ENCODE results near the gene HASPIN.

Gene HASPIN

DNA sequence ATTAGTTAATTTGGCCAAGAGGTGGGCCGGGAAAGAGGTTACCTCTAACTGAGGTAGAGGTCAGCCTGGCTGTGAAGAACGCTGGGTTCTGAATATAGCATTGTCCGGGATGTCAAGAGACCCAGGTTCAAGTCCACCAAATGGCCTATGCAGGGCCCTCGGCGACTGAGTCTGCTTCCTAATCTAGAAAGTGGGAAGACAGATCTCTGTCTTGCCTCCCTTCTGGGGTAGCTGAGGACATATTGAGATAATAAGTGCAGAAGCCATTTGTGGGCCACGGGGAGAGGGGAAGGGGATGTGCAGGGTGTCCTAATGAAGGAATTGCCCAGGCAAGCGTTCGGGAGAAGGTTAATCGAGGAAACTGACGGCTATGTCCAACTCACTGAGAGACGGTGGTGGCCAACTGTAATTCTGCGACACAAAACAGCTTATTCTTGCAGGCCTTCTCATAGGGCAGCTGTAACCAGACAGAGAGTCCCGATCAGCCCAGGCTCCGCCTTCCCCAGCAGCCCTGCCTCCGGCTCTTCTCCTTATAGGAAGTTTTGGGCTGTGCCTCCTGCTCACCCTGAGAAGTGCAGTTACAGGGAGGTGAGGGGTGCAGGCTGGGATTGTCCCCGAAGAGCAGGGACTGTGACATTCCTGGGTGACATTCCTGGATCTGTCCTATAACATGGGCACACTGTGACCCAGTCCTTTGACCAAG, 15.9 kb downstream of the HASPIN start:
- no peak for DNase-seq

DNA sequence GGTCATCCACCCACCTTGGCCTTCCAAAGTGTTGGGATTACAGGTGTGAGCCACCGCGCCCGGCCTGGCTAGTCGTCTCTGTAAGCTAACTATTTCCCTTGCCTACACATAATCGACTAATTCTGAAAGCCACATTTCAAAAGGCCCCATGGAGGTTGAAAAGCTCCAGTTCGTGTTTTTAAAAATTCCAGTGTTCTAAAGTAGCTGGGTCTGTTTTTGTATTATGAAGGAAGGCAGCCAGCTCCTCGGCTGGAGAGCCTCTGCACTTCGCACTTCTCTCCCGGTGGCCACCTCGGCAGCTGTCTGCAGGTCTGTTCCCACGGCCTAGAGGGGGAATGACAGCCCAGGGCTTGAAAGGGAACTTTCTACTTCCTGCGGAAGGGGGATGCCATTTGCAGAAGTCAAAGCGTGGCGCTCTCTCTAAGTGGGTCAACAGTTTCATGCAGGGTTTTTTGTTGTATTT, 16.9 kb downstream of the HASPIN start:
- no peak for DNase-seq

DNA sequence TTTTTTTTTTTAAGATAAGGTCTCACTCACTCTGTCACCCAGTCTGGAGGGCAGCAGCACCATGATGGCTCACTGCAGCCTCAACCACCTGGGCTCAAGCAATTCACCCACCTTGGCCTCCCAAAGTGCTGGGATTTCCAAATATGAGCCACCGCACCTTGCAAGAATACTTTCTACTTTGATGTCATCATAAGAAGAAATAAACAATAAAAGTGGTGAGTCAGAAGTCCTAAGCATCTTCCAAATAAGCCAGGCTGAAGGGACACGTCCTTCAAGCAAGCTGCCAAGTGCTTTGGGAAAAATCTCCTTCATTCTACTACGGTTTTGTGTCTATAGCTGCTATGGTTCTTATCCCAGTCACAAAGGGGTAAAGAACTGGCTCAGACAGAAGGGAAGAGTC, 20.3 kb downstream of the HASPIN start:
- DNase-seq: no peak

DNA sequence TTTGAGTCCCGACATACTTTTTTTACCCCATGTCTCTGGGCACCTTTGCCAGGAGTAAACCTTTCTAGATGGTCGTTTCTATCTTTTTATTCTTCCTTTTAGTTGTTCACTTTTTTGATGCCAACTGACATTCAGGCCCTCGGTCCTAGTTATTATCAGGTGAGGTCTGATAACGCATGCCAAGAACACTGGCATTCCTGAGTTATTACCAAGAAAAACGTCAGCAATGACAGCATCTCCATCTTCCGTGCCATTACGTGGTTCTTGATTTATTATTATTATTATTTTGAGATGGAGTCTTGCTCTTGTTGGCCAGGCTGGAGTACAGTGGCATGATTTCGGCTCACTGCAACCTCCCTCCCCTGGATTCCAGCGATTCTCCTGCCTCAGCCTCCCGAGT, 21.4 kb downstream of the HASPIN start:
- no peak for DNase-seq

DNA sequence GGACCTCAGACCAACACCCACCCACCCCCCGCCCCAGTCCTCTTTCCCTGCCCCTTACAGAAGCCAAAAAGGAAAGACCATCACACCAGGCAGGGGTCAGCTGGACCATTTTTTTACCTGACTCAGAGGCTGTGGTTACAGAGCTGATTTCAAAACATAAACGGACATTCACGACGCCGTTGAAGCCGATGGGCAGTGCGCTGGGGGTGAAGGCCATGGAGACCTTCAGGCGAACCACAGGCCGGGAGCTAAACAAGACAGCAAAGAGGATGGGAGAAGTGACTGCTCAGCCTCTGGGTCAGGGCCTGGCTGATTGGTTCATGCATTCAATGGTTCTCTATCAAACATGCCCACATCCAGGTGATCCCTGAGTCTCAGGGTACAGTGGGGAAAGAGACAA, 24.1 kb downstream of the HASPIN start:
- no peak for DNase-seq

DNA sequence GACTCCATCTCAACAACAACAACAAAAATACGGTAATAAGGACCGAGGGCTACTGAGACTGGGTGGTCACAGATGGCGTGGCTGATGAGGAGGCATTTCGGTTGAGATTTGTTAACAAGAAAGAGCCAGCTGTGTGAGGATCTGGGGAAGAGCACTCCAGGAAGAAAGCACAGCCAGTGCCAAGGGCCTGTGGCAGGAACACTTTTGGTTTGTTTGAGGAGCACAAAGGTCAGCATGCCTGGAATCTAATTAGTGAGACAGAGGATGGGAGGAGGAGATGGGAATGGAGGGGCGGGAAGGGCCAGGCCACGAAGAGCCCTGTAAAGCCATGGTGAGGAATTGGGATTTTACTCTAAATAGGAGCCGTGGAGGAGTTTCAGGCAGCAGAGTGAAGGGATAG, 24.9 kb downstream of the HASPIN start:
- no peak for DNase-seq

DNA sequence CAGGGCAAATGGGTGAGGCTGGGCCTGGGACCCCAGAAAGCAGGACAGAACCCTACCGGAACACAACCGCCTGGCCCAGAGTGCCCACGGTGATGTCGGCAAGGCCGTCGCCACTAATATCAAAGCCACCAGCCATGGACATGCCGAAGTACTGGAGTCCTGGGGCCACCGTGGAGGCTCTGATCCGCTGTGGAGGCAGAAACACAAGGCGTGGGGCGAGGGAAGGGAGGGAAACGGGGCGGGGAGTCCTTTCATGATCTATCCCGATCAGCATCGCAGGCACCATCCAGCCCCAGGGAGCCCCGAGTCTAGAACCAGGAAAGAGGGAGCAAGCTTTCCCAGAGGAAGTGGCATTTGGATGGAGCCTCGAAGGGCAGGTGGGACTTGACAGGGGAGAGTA, 26.6 kb downstream of the HASPIN start:
- no peak for DNase-seq

DNA sequence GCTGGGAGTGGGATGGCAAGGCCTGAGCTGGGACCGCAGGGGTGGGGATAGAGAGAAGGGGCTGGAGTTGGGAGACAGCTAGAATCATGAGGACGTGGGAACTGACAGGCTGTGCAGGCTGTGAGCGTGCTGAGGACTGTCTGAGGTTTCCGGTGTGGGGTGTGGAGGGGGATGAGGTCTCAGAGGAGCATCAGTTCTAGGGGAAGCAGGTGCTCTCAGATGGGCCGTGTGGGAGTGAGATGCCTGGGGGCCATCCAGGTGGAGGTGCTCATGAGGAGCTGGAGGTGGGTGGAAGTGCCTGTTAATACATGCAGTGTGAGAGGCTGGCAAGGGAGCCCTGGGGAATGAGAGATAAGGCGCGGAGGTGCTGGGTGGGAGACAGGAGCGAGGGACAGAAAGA, 27.2 kb downstream of the HASPIN start:
- DNase-seq: no peak

DNA sequence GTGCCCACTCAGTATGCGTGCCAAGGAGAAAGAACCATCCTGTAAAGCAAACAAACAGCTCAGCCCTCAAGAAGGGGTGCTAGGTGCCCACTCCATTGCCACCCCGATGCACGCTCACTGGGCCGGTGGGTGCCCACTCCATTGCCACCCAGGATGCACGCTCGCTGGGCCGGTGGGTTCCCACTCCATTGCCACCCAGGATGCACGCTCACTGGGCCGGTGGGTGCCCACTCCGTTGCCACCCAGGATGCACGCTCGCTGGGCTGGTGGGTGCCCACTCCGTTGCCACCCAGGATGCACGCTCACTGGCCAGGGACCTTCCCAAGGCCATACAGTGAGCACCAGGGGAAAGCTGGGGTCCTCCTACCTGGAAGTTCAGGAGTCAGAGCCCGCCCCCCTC, 28.1 kb downstream of the HASPIN start:
- no peak for DNase-seq

DNA sequence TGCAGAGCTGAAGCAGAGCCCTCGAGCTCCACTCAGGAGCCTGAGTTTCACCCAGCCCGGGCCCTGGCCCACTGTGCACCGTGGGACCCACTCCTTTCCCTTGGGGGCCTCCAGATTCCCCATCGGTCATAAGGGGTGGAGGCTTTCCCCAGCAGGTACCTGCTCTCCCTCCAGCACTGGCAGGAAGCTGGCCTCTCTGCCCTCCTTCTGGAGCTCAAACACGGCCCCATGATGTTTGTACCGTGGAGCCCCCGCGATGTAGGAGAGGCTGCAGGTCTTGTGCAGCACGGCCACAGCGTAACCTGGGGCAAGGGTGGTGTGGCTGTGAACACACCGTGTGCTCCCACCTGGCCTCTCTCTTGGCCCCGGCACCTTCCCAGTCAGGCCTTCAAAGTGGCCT, 29.9 kb downstream of the HASPIN start:
- no peak for DNase-seq

DNA sequence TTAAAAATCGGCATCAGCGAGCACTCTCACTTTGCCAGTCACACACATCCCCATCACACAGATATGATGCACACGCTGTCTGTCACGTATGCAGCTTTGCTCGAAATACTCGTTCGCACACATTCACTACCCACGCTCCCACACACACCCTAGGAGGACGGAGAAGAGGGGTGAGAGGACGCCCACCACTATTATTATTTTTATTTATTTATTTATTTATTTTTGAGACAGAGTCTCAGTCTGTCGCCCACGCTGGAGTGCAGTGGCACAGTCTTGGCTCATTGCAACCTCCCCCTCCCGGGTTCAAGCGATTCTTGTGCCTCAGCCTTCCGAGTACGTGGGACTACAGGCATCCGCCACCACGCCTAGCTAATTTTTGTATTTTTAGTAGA, 30.4 kb downstream of the HASPIN start:
- no peak for DNase-seq

DNA sequence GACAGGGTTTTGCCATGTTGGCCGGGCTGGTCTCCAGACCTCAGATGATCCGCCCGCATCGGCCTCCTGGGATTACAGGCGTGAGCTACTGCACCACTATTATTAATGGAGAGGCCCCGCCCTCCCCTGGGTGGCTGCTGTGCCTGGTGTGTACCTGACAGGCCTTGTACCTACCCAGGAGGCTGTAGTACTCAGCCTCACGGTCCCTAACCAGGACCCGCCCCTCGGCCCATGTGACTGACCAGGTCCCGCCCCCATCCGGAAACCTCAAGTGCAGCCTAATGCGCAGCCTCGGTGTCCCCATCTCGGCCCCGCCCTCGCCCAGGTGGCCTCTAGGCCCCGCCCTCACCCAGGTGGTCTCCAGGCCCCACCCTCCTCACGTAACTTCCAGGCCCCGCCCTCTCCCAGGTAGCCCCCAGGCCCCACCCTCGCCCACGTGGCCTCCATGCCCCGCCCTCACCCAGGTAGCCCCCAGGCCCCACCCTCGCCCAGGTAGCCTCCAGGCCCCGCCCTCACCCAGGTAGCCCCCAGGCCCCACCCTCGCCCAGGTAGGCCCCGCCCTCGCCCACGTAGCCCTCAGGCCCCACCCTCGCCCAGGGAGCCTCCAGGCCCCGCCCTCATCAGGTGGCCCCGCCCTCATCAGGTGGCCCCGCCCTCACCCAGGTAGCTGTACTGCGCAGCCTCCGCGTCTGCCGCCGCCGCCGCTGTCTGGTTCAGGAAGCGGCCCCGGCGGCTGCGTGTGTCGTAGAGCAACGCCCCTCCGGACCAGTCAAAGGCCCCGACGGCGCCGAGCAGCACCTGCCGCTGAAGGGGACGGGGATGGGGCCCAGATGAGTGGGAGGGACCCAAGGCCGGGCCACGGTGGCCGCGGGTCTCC, 31.0 kb downstream of the HASPIN start:
- DNase-seq: peak; percentile 100

DNA sequence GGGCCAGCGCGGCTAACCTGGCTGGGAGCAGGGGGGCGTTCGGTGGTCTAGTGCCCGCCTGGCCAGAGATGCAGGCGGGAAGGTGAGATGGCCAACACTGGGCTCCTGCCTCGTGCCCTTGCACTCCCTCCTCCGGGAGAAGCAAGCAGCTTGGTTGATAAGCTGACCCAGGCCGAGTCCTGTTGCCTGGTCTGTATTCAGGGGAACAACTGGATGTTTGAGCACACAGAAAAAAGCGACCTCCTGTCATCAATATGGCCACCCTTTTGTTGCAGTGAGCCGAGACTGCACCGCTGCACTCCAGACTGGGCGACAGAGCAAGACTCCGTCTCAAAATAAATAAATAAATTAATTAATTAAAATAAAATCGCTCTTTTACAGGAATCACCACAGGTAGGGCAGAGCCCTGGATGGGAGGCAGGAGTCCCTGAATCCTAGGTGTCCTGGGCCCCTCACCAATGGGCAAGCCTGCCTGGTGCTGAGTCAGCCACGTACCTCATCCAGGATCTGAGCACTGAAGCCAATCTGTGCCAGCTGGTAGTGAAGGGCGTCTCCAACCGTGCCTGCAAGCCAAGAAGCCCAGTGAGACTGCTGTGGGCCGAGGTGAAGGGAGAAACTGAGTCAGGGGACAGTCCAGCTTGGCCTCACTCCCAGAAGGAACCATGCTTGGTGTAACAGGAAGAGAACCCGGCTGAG, 31.8 kb downstream of the HASPIN start:
- peak; percentile 40 for DNase-seq

DNA sequence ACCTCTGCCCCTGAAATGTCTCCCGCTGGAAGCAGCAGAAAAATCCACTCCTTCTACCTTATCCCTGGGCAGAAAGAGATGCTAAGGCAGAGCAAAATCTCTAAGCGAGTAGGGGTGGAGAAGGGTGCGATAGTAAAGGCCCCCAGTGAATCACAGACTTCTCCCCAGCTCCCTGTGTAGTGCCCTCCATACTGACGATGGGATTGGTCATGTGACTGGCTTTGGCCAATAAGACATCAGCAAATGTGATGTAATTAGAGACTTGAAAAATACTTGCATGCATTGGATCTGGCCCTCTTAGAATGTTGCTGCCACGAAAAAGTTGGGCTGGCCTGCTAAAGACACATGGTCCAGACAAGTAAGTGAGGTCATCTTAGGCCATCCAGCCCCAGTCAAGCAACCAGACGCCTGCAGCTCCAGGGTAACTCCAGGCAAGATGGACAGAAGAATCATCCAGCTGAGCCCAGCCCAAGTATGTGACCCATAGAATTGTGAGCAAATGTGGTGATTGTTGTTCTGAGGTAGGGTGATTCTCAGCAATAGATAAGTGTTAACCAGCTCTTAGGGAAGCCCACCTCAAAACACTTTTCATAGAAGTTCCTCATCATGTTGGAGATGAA, 36.0 kb downstream of the HASPIN start:
- no peak for DNase-seq

DNA sequence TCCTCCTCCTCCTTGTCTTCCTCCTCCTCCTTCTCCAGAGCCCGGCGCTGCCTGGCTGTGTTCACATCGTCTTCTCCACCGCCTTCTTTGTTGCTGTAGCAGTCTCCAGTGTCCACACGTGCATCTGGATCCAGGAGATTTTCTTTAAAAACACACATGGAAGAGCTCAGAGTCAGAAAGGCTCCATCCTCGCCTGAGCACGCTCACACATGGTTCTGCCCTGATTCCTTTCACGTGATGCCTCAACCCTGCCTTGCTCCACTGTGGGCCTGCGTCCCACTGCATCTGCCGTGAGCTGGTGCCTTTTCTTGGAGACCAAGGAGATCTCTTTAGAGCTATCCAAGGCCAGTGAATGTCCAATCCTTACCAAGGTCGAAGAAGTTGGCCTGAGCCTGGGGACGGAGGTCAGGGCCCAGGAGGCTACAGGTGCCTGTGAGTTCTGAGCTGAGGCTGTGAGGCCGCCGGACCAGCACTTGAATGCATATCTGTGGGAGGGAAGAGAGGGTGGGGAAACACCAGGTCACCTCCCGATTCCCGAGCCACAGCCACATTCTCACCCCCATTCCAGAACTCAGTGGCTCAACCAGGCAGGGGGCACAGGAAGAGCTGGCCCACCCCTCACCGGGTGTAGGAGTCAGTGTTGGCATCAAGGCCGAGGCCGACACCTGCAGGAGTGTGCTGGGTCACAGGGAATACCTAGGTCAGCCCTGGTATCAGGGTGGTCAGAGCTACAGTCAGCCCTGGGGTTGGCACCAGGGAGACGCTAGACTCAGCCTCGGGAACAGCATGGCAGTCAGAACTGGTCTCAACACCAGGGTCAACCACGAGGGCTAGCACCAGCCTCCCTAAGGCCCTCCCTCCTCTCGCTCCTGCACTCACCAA, 37.6 kb downstream of the HASPIN start:
- DNase-seq: no peak

DNA sequence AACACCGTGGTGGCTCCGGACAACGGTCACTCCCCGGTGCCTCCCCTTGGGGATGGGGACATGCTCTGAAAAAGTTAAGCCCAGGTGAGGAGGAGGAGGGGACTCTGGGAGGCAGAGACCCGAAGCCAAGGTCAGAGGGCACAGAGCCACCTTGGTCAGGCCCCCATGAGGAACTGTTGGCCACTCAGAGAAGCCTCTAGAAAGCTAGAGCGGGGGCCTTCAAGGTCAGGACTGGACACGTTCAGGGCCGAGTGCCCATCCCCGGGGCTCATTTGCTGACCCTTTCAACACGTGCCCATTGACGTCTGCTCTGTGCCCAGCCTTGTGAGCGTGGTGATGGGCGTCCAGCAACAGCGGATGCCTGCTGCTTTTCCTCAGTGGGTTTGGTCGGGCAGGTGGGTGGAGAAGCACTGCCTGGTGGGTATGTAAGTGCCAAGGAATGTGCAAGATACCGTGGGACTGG, 38.2 kb downstream of the HASPIN start:
- DNase-seq: no peak

DNA sequence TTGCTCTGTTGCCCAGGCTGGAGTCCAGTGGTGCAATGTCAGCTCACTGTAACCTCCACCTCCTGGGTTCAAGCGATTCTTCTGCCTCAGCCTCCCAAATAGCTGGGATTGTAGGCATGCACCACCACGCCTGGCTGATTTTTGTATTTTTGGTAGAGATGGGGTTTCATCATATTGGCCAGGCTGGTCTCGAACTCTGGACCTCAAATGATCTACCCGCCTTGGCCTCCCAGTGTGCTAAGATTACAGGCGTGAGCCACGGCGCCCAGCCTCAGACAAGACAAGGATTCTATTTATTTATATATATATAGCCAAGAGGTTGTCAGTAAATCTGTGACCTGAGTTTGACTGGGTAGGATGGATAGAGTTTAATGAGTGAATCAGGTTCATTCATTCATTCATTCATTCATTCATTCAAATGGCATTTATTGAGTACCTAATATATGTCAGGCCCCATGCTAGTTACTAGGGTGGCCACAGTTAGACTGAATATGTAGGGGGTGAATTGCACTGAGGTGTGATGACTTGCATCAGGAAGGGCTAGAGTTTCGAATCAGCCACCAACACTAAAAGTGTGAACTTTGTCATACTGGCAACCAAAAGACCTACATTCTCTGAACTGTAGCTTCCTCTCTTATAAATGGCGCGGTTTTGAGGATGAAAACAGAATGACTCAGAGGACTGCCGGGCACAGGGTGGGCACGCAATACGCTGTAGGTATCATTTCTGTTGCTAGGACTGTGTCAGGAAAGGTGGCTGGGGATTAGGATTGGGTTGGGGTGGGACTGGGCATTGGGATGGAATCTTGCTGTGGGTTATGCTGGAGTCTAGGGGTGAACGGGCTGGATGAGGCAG, 39.4 kb downstream of the HASPIN start:
- DNase-seq: no peak

DNA sequence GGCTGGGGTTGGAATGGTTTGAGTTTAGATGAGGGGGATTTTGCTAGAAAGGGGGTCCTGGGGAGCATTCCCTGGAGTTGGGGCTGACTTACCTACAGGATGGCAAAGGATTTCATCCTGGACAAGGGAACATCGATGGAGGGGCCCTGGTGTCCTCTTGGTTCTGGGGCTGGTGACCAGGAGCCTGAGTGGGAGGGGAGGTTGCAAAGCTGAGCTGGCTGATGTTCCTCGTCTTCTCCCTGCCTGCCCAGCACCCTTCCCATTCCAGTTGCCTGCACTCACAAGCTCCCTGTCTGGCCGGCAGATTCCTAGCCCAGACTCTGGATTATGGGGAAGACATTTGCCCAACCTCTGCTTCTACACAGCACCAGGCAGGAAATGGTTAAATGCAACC, 40.1 kb downstream of the HASPIN start:
- no peak for DNase-seq

DNA sequence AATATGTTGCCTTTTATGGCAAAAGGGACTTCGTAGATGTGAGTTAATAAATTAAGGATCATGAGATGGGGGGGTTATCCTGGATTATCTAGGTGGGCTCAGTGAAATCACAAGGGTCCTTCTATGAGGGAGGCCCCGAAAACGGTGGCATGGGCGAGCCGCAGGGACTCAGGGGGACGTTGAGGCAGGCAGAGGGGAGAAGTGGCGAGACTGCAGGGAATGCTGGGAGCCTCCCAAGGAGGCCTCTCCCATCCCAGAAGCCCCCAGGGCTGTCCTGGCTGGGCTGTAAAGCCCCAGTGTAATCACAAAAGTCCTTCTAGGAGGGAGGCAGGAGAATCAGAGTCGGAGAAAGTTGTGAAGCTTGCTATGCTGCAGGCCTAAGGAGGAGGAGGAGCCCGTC, 42.3 kb downstream of the HASPIN start:
- no peak for DNase-seq

DNA sequence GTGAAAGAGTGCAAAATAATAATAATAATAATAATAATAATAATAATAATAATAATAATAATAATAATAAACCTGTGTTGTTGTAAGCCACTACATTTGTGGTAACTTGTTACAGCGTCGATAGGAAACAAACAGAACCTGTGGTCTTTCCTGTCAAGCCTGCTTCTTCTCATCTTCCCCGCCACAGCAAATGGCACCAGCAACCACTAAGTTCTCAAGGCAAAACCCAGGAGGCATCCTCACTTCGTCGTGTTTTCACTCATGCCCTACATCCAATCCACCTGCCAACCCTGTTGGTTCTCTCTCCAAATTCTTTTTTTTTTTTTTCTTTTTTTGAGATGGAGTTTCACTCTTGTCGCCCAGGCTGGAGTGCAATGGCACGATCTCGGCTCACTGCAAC, 43.1 kb downstream of the HASPIN start:
- no peak for DNase-seq

DNA sequence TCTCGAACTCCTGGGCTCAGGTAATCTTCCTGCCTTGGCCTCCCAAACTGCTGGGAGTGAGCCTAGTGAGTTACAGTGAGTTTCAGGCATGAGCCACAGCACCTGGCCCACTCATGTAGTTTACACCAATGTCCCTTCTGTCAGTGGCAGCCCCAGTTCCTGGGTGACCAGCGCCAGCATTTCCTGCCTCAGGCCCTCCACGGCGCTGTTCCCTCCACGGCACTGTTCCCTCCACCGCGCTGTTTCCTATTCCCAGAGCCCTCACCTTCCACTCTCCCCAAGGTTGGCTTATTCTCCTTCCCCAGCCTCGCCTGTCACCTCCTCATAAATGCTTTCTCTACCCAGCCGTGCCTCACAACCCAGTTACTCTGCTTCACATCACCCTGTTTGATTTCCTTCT, 44.6 kb downstream of the HASPIN start:
- no peak for DNase-seq
